ENCODE results near the gene IL1RAP.

GRCh38 chr3:190644766-190645165 is 130.9 kb downstream of the IL1RAP start:
- TF ChIP-seq CREB5 (CRISPR knock-in tag; IDR thresholded peaks at IDR 0.05; ENCODE audit: low read depth) (no peak), ZNF70 (CRISPR knock-in tag; IDR thresholded peaks at IDR 0.05) (no peak), PATZ1 (CRISPR knock-in tag; IDR thresholded peaks at IDR 0.05; ENCODE audit: borderline replicate concordance) (no peak), ARNTL (CRISPR knock-in tag; IDR thresholded peaks at IDR 0.05; ENCODE audit: borderline replicate concordance, low read depth) (no peak)

Data from SK-N-SH treated with all-trans-retinoic acid at 6 μM for 48 hours (cell line).